HG02938 (cell line): Measurements from ENCODE around the gene DCTPP1.
A peak's percentile ranks its signal among the peaks of the same experiment; 100 is the strongest.

Experiments used
- ATAC-seq: cut with Tn5 transposase; IDR thresholded peaks from one replicate; pipeline ENCODE4 v1.9.1; 2021; ENCODE audit warnings: mild to moderate bottlenecking, moderate library complexity; ENCODE audit not compliant: unreplicated experiment

Gene DCTPP1

DNA sequence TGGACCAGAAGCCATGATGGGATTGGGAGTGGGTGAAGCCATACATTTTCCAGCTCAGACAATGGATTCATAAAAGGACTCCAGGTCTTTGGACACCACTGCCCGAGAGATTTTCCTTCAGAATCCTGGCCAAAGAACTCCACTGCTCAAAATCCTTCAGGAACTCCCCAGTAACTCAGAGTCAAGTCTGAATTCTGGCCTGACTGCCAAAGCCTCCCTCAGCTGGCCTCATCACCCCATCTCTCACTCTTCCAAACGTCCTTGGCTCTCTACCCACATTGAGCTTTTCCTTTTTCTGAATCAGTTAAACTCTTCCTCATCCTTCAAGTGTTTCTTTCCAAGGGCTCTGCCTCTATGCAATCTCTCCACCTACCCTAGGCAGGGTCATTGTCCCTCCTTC is 46.3 kb downstream of the DCTPP1 start:
- no peak for ATAC-seq

GRCh38 chr16:30382111-30382881 is 47.5 kb downstream of the DCTPP1 start, which contains the start of gene SEPTIN1:
Gene SEPTIN1 (minus strand): TSS chr16:30382561. CDS start chr16:30382542, 19 bp downstream.
- ATAC-seq = peak; percentile 34

GRCh38 chr16:30381291-30382041 is 48.4 kb downstream of the DCTPP1 start:
- no peak for ATAC-seq

DNA sequence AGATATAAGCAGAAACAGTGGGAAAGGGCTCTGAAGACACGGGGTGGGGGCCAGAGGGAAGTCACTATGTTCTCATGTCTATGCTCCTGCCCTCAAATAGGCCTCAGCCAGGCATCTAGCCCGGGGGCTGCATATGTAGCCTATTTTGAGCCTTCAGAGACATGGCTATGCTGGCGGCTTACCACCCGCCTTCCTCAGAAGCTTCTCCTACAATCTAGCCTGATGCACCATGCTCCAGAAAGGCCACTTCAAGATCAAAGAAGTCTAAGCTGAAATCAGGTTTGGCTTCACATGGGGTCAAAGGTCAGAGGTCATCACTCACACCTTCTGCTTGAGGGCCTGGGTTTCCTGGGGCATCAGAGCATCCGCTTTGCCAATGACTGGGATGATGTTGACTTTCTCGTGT is 49.0 kb downstream of the DCTPP1 start:
- no peak for ATAC-seq

- no peak for ATAC-seq
Observed at GRCh38 chr16:30380072-30380802, 49.6 kb downstream of the DCTPP1 start.

GRCh38 chr16:30379158-30379783 is 50.6 kb downstream of the DCTPP1 start:
- no peak for ATAC-seq

- ATAC-seq = peak; percentile 64
Observed at GRCh38 chr16:30378236-30379157, 51.3 kb downstream of the DCTPP1 start.

DNA sequence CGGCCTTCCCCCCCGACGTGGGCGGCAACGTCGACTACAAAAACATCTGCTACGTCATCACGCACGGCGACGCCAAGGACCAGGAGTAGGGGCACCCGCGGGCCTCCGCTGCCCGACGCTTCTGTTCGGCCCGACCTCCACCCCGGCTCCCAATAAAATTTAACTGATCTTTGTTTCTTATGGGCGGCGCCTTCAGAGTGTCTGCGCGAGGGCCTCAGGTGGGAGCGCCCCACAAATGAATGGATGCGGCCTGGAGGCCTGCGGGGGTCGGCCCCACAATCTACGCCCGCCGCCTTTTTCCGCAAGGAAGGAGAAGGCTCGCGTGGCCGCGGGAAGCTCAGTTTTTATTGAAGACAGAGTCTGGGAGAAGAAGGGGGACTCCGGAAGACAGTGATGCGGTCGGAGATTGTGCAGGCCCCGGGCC is 52.0 kb downstream of the DCTPP1 start:
- peak; percentile 37 for ATAC-seq

- no peak for ATAC-seq
Observed at GRCh38 chr16:30377050-30377811, 52.6 kb downstream of the DCTPP1 start.

GRCh38 chr16:30376461-30376902 is 53.3 kb downstream of the DCTPP1 start:
- no peak for ATAC-seq

GRCh38 chr16:30375864-30376263 is 54.0 kb downstream of the DCTPP1 start:
- ATAC-seq = no peak

DNA sequence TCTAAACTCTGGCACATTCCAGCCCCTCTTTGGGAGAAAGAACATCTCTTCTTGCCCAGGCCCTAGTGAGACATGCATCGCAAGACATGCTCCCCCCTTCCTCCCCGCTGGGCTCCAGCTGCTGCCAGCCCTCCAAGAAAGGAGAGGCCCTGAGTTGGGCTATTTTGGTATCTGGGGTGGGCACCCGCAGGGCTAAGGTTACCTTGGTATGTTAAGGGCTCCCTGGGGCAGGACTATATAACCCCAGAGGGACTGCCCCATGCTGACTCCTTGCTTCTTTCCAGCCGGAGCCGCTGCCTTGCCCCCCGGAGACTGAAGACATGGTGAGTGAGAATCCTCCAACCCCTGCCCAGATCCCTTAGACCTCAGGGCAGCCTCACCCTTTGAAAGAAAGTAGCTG is 55.3 kb downstream of the DCTPP1 start, which contains the start of gene MYL11:
Gene MYL11, plus strand, starts transcription at position 265 of the 400 bp plus-strand sequence. Its CDS starts 56 bp downstream, at position 321.
- ATAC-seq = no peak
